Anterior cingulate cortex (tissue), 58 donors: ENCODE data around the gene BCCIP.

ENCODE experiments used
- DNase-seq, 58 donors: peaks; one replicate each; lab custom pipeline; 2025; lab: John Stamatoyannopoulos, UW

The BCCIP gene

DNA sequence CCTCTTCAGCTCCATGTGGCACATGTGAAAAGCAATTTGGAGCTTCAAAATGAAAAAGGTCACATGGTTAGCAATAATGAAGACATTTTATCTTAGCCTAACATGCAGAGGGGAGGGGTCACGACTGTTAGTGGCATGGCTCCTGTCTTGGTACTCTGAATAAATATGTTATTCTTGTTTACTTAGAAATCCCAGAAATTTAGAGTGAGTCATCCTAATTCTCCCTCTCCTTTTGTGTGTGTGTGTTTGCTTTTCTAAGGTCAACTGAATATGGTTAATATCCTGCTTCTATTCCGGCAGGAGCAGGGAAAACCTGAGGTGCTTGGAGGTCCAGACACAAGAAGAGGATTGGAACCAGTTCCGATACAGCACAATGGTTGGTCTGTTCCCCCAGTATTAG lies 17.6 kb downstream of the BCCIP start:
- no peak for DNase-seq

DNA sequence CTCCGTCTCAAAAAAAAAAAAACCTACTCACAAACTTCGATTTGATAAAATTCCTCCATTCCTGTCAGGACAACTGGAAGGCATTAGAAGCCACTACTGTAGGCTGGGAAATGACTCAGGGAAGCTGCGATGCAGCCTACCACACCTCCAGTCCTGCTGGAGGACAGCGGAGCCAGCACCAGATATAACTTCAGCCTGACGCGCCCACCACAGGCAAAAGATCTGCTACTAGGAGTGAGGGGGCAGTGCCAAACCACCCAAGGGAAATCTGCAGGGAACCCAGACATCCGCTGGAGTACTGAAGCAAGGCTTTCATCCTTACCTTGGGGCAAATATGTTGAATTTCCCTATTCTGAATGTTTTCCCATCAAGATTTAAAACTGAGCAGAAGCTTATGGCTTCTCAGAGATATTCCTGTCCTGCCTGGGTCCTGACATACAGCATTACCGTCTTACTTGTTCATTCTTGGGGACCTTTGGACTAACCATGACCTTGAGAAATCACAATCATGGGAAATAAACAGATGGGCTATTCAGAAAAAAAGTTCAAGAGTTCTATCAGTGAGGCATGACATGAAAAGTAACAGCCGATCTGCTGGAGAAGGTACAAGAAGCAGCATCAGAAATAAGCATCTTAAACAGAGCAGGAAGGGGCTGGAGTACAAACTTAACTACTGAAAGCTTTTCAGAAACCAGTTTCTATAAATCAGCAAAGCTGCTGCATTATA lies 20.4 kb downstream of the BCCIP start:
- DNase-seq: peak in 23 of 58 donors; percentile 12 to 63 (median 33)

DNA sequence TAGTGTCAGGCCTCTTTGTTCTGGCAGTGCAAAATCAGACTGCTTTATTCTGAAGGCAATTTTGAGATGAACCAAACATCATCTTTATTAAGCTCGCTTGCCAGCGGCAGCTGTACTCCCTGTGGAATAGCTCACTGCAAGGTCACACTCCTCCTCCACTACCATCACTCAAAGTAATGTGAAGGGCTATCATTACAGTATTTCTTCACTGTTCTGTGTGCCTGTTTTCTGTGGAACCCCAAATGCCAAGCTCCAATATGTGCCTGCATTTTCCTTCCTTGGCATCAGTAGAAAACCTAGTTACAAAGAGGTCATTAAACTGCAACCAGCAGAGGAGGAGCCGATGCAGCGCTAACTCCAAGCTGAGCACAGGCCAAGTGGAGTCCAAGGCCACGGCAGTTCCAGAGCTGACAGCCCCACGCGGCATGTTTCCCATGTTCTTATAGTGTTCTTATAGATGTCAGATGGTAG lies 21.4 kb downstream of the BCCIP start:
- peak in 14 of 58 donors; percentile 4 to 42 (median 24) for DNase-seq

DNA sequence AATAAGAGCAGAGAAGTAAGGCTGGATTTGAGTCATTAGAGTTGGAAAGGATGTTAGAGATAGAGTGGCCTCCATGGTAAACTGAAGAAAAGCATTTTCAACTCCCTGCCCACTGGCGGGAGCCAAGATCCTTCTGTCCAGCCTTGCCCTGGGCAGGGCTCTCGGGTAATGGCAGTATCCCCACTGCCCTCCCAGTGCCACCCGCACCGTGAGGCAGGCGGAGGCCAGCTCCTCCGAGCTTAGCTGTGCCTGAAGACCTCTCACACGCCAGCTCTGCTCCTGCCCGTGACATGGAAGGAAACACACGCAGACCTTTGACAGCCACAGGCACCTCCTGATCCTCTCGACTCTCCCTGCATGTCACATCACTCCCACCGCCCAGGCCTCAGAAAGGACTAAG lies 22.3 kb downstream of the BCCIP start:
- peak in 1 of 58 donors; percentile 8 for DNase-seq

DNA sequence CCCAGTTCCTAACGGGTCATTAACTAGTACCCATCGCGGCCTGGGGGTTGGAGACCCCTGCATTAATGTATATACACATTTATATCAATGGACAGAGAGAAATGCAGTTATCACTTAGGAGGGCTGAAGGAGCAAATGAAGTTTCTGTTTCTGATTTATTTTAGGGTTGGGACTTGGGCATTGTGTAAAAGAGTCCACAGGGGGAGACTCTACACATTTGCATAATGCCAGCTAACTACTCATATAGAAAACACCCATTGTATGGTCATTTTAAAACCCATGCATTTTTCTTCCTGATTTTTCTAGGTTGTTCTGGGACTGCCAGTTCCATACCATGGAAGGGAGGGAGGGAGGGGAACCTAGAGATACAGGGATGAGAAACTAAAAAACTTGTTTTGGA lies 23.5 kb downstream of the BCCIP start:
- no peak for DNase-seq

DNA sequence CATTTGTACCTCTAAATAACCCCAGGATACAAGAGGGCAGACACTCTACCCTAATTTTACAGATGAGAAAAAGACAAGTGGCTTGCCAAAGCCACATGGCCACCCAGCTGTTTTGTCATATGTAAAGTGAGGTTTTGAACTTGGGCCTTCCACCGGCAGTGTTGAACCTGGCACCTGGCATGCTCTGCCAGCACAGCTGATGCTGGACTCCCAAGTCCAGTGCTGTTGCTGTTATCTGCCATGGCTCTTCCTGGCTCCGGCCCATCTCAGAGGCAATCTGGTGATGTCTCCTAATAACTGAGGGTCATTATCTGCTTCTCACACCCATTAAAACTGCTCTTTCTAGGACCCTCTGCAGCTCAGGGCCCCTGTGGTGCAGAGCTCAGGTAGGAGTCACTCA lies 25.0 kb downstream of the BCCIP start:
- no peak for DNase-seq

DNA sequence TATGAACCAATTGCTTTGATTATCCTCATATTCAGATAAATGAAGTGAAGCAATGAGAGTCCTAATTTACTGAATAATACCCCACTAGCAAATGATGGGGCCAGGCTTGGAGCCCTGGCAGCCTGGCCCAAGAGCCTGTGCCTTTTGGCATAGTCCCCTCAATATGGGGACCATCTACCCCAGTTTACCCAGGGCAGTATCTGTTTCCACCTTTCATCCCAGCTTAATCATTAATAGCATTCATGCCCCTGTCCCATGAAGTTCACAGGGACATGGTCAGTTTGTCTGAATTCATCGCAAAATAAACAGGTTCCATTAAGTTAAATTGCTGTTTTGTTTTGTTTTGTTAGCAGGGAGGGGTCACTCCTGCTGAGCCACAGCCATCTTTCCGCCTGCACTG lies 25.5 kb downstream of the BCCIP start:
- DNase-seq: no peak

DNA sequence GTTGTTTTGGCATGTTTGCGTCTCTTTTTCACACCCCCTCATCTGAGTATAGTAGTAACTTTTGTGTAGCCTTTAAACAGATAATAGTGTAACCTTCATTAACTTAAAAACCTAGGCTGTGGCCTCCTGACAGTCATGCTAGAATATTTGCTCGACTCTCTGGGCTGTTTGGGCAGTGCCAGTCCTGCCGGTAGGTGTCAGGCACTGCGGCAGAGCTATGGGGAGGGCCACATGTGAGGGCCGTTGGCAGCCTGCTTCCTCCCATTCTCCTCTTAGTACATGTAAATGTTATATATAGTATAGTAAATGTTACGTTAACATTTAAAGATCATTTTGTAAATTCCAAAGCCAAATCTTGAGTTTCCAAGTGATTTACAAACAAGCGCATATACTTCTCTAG lies 26.1 kb downstream of the BCCIP start:
- DNase-seq: no peak

DNA sequence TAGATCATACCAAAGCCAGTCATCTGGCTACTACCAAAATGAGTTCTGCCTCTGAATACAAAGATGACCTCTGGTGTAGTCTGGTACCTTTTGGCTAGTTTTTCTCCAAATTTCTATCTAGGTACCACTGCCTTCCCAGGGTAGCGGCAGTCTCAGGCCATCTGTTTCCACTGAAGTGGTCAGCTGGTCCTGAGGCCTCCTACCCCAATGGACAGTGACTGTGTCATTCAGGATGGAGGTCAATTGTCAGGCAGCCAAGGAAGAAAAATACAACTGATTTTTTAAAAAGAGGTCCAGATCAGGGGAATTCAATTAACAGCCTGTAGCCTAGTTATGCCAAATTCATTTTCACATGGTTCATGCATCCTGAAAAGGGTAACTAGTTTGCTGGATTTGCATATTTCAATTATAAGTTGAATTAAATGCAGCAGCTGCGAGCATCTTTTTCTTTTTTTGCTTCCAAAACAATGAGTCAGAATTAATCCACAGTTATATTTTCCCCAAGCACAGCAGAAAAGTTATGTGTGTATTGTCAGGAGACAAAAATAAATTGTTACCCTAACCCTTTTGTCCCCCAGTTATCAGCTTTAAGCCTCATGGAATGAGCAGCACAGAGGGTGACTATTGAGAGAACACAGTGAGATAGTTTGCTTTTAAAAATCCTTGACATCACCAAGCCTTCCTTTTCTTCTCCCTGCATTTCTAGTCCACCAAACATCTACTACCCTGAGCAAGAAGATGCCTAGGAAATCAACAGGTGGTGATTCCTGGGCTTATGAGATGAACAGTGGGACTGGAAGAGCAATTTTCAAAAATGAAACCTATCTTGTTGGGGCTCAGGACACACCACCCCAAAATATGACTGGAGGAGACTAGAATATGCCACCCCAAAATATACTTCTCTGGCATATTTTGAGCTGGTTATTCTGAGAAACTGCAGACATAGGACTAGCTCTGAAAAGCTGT lies 27.7 kb downstream of the BCCIP start:
- DNase-seq: no peak

DNA sequence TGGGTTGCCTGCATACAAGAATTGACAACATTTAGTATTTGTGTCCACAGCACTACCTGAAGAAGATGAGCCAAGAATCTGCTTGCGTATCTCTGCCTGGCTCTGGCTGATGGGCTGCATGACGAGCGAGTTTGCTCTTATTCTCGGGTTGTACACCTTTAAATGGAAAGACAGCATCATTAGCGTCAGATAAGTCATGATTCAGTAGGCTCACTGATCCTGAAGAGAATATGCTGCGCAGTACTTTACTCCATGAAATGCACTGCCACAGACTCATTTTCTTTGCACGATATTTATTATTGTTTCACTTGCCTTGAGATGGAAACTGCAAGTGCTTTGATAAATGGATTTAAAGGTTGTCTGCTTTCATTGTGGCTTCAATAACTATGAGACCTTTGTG lies 29.1 kb downstream of the BCCIP start:
- no peak for DNase-seq

DNA sequence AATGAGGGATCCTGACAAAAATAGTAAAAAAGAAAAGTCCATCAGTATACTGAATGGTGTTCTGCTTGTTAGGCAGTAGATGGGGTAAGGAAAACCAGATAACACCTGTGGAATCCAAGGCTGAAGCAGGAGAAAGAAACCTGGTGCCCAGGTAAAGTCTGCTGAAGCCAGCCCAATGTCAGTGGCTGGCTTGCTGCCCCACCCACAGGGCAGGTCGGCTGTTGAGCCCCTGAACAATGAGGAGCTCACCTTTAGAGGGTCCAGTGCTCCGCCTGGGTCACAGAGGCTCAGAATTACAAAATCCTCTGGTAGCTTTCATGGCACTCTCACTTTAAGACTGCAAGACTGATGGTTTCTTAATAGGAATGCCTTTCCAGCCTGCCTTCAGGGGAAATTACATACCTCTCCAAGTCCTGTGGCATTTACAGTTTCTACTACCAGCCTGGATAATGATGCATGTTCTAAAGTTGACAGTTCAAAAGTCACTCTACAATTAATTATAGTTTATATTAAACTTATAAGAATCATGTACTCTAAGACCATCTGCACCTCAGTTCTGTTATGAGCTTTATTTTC lies 33.9 kb downstream of the BCCIP start:
- no peak for DNase-seq

DNA sequence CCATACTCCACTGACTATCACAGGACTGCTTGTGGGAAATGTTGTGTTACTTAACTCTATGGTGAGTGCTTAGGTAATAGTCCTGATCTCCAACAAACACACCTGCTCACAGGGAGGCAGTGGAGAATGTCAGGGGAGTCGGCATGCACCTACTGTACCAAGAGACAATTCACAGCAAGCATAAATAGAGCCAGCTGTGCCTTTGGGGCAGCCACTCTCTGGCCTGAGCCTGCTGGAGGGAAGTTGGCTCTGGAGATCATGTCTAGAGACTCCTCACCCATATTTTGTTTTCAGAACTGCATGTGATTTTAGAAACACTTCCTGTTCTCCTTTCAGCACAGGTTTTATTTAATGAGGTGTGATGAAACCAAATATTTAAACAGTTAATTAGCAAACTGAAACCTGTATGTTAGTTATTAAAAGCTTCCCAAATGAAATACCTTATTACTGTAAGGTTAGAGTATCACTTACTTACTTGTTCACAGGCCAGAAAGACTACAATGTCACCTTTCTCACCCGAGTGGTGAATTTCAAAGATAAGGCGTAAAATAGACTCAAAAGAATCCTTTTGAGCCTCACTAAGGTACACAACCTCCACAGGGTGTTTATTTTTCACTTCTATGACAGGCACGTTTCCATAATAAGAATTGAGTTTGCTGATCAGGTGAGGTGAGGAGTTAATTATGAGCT lies 35.9 kb downstream of the BCCIP start:
- DNase-seq: no peak

DNA sequence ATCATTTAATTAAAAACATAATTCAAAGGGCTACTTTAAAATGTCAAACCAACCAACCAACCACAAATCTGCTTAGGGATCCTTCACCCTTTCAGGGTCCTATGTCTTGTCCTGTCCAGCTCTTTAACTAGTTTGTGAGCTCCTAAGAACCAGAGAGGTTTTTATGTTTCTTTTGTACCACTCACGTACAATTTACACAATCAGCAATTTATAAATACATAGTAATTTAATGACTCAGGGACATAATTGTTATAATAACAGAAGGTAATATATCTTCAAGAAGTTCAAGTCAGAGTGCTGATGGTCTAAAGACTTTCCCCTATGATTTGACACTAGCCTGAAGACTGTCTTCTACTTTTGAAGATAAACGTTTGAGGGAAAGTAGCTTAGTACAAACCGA lies 41.8 kb downstream of the BCCIP start:
- DNase-seq: no peak

DNA sequence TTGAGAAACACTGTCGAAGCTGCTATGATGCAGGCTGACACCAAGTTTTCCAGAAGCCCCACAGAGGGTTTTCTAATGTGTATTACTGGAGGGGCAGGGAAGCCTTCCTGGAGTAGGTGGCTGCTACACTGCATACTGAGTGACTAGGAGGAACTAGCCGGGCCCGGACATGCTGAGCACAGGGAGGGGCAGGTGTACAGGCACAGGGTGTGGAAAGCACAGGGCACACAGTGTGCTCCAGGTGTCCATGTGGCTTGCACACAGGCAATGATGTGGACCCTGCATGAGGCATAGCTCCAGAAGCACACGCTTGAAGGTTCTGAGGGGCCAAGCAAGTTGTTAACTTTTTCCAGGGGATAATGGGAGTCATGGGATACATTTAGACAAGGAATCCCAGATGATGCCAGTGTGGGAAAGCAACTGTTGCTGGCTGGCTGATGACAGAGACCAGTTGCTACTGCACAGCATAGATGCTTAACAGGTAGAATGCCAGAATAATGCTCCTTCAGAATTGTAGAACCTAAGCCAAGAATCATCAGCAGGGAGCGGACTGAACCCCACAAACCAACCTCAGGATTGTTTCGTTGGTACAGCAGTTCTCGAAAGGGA lies 43.2 kb downstream of the BCCIP start:
- no peak for DNase-seq

DNA sequence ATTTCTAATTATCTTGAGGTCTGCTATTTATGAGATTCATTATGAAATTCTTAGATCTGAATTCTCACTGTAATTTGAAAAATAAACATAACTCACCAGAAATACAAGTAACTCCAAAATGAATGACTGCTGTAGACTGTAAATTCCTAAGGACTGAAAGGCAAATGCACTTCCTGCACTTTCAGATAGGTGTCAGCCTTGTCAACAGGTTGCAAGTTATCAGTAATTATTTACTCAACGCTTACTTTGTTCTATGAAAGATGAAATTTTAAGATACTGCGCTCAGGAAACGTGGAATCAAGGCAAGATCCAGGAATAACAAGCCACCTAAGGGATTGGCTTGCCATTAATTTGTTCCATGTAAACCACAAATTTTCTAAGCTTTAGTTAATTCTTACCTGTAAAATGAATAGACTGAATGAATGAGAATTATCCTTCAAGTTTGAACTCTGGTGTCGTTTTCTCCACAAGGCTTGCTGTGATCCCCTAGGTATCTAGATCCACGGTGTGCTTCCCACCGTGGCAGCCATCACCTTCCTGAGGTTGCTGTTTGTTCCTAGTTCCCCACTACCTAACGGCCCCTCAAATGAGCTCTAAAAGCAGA lies 45.1 kb downstream of the BCCIP start:
- no peak for DNase-seq

DNA sequence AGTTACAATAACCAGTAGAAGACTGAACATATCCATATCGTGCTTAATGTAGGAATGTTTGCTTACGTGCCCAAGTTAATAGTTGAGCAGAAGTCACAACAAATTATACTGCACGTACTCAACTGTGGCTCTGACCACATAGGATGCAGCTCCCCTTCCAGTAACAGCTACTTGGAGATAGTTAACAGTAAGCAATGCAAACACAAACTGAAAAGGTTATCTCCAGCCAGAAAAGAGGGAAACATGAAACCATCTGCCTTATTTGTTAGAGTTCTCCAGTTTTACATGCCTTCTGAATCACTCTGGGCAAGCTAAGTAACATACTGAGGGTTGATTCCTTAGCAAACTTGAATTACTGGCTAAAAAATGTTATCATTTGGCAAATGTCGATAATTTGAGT lies 48.0 kb downstream of the BCCIP start:
- DNase-seq: no peak

DNA sequence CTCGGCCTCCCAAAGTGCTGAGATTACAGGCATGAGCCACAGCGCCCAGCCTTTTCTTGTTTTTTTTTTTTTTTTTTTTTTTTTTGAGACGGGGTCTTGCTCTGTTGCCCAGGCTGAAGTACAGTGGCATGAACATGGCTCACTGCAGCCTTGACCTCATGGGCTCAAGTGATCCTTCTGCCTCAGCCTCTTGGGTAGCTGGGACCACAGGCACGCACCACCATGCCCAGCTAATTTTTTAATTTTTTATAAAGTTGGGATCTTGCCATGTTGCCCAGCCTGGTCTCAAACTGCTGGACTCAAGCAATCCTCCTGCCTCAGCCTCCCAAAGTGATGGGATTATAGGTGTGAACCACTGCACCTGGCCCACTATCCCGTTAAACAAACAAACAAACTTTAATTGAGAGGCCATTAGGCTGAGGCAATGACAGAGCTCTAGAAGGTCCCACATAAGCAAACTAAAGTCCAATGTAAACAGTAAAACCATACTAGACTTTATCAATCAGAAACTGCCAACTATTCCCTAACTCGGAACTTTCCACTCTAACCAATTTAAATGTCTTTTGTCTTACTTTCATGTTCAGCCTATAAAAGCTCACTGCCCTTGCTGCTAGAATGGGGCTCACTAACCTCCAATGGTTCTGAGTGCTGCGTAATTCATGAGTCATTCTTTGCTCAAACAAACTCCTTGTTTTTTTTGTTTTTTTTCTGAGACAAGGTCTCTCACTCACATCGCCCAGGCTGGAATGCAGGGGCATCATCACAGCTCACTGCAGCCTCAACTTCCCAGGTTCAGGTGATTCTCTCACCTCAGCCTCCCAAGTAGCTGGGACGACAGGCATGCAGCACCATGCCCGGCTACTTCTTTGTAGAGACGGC lies 55.9 kb downstream of the BCCIP start:
- DNase-seq: no peak

DNA sequence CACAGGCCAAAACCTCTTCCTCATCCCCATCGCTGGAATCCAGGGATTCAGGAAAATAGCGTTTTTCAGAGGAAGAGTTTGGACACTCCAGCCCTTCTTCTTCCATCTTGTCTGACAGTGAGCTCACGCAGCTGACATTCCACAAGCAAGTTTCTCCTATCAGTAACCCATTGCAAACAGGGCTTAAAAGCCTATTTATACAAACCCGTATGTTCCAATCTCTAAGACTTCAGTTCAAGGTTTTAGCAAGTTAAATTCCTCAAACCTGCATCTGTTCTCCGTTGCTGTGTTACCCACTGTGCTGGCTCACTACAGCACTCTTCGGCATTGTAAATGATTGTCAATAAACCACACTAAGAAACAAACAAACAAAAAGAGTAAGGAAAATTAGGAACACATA lies 57.4 kb downstream of the BCCIP start:
- DNase-seq: no peak

DNA sequence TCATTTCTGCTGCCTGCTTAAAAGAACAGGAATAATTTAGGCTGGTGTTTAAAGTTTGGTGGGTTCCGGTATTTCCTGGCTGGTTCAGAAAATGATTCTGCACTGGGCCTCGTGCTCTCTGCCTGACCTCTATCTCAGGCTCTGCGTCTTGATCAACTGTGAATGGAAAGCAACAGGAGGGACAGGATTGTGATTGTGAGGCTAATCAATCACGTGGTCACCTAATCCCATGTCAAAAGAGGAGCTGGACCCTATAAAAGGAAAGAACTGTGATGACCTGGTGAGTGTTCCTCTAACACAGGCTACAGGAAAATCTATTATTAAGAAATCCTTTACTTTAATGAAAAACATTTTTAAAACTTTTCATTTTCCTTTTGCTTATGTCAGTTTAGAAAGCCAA lies 57.8 kb downstream of the BCCIP start, which contains the start of gene DHX32:
Gene DHX32 (minus strand): TSS at position 101 of the 400 bp plus-strand sequence. CDS start 468 bp downstream, outside the sequence.
- DNase-seq: peak in 1 of 58 donors; percentile 11
